Activated CD8-positive, alpha-beta memory T cell treated with anti-CD3 and anti-CD28 coated beads for 48 hours (primary cell): Measurements from ENCODE around the gene WFDC8.
"Not testable (repeated sequence)": the region's sequence is repeated elsewhere in the genome, so short reads cannot be mapped to it uniquely, and the experiment has no call there.

Experiments used
- DNase-seq, 3 experiments: peaks; one replicate each; pipeline ENCODE4 v3.0.0-alpha.2; 2020; ENCODE audit warnings: low read depth in 2 of 3, low spot score in 2 of 3

The WFDC8 gene

GRCh38 chr20:45579184-45579583, at the start of gene WFDC8:
Gene WFDC8 (minus strand): TSS chr20:45579284. CDS start chr20:45579247, 37 bp downstream.
- no peak for DNase-seq

- DNase-seq, result no peak
These were observed 47.5 kb upstream of the WFDC8 start for GRCh38 chr20:45626540-45626939.

- no peak for DNase-seq
These were observed 42.5 kb upstream of the WFDC8 start for GRCh38 chr20:45621593-45621992.

GRCh38 chr20:45617591-45617990, 38.5 kb upstream of the WFDC8 start:
- DNase-seq, result no peak

GRCh38 chr20:45612314-45612713, 33.2 kb upstream of the WFDC8 start:
- DNase-seq, result no peak

- peak; percentile 5 to 26 (median 14) for DNase-seq
These were observed 32.0 kb upstream of the WFDC8 start for GRCh38 chr20:45611054-45611453.

GRCh38 chr20:45607810-45608209, 28.7 kb upstream of the WFDC8 start:
- no peak for DNase-seq

GRCh38 chr20:45595235-45595634, 16.2 kb upstream of the WFDC8 start:
- DNase-seq, result no peak

GRCh38 chr20:45593498-45593897, 14.4 kb upstream of the WFDC8 start:
- no peak for DNase-seq

GRCh38 chr20:45592574-45593189, 13.6 kb upstream of the WFDC8 start:
- no peak for DNase-seq

- no peak for DNase-seq
These were observed 10.6 kb upstream of the WFDC8 start for GRCh38 chr20:45589725-45590124.

- no peak for DNase-seq
These were observed 9.7 kb upstream of the WFDC8 start for GRCh38 chr20:45588800-45589199.

GRCh38 chr20:45585986-45586385, 6.9 kb upstream of the WFDC8 start:
- not testable (repeated sequence) for DNase-seq

- not testable (repeated sequence) for DNase-seq
These were observed 5.2 kb upstream of the WFDC8 start for GRCh38 chr20:45584294-45584693.

GRCh38 chr20:45583502-45583901, 4.4 kb upstream of the WFDC8 start:
- DNase-seq, result no peak

- DNase-seq, result no peak
These were observed 2.6 kb upstream of the WFDC8 start for GRCh38 chr20:45581702-45582101.

GRCh38 chr20:45578231-45578630, 853 bp downstream of the WFDC8 start:
- DNase-seq, result no peak

GRCh38 chr20:45576995-45577394, 2.1 kb downstream of the WFDC8 start:
- no peak for DNase-seq

- DNase-seq, result no peak
These were observed 3.2 kb downstream of the WFDC8 start for GRCh38 chr20:45575931-45576330.

- not testable (repeated sequence) for DNase-seq
These were observed 9.4 kb downstream of the WFDC8 start for GRCh38 chr20:45569650-45570049.

- DNase-seq, result no peak
These were observed 14.3 kb downstream of the WFDC8 start for GRCh38 chr20:45564760-45565276.

GRCh38 chr20:45555198-45555597, 23.9 kb downstream of the WFDC8 start:
- no peak for DNase-seq

GRCh38 chr20:45552456-45552855, 26.6 kb downstream of the WFDC8 start:
- DNase-seq, result no peak
